Right forelimb (tissue), 1 donor: ENCODE data around the gene GPC2.
"Not testable (repeated sequence)": the region's sequence is repeated elsewhere in the genome, so short reads cannot be mapped to it uniquely, and the experiment has no call there.

ENCODE experiments used
- DNase-seq: peaks from one replicate; pipeline ENCODE4 v3.0.0-alpha.2; 2018

GPC2 gene

GRCh38 chr7:100177045-100178001 lies at the start of gene GPC2, which contains the start of gene STAG3:
TSS of gene GPC2 (minus strand) at chr7:100177381. CDS start at chr7:100177199, 182 bp downstream.
TSS of gene STAG3 (plus strand) at chr7:100177918. CDS start at chr7:100180557, 2,639 bp downstream.
- peak; percentile 98 for DNase-seq

GRCh38 chr7:100224891-100225290 lies 47.7 kb upstream of the GPC2 start:
- DNase-seq: not testable (repeated sequence)

GRCh38 chr7:100223376-100223927 lies 46.3 kb upstream of the GPC2 start:
- not testable (repeated sequence) for DNase-seq

GRCh38 chr7:100222445-100223132 lies 45.4 kb upstream of the GPC2 start:
- no peak for DNase-seq

- DNase-seq: no peak
Observed at GRCh38 chr7:100221767-100222444, 44.7 kb upstream of the GPC2 start.

GRCh38 chr7:100221231-100221718 lies 44.1 kb upstream of the GPC2 start:
- no peak for DNase-seq

GRCh38 chr7:100220586-100221230 lies 43.5 kb upstream of the GPC2 start:
- DNase-seq: no peak

GRCh38 chr7:100219801-100220585 lies 42.8 kb upstream of the GPC2 start, which contains the start of gene PVRIG:
TSS of gene PVRIG (plus strand) at chr7:100219949. CDS start at chr7:100219971, 22 bp downstream.
- DNase-seq: not testable (repeated sequence)

- DNase-seq: no peak
Observed at GRCh38 chr7:100219271-100219737, 42.1 kb upstream of the GPC2 start.

GRCh38 chr7:100217934-100218333 lies 40.8 kb upstream of the GPC2 start:
- not testable (repeated sequence) for DNase-seq

- DNase-seq: peak; percentile 76
Observed at GRCh38 chr7:100215895-100216294, 38.7 kb upstream of the GPC2 start.

GRCh38 chr7:100214356-100214755 lies 37.2 kb upstream of the GPC2 start:
- DNase-seq: not testable (repeated sequence)

GRCh38 chr7:100213672-100214071 lies 36.5 kb upstream of the GPC2 start:
- DNase-seq: no peak

GRCh38 chr7:100212631-100213286 lies 35.6 kb upstream of the GPC2 start:
- no peak for DNase-seq

GRCh38 chr7:100211342-100211780 lies 34.2 kb upstream of the GPC2 start:
- DNase-seq: no peak

- no peak for DNase-seq
Observed at GRCh38 chr7:100210805-100211204, 33.6 kb upstream of the GPC2 start.

- DNase-seq: no peak
Observed at GRCh38 chr7:100209493-100209892, 32.3 kb upstream of the GPC2 start.

GRCh38 chr7:100208911-100209408 lies 31.8 kb upstream of the GPC2 start:
- no peak for DNase-seq

GRCh38 chr7:100204454-100204853 lies 27.3 kb upstream of the GPC2 start:
- DNase-seq: no peak

GRCh38 chr7:100200693-100201092 lies 23.5 kb upstream of the GPC2 start:
- no peak for DNase-seq
